Measurements from ENCODE around the gene SMC1A.

SMC1A gene

DNA sequence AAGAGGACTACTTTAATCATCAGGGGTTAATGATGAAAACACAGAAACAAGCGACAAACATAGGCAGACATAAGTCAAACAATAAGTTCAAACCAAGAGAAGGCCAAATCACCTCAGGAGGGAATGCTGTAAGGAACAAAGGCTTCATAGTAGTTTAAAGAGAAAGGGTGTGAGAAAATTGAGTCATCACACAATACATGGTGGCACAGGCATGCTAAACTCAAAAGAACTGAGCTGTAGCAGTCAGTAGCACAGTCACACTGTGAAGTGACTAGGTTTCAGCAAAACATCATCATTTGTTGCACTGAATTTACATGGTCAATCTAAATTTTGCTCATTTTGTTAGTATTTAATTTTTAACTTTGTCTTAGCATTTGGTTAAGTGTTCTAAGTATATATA is 24.2 kb downstream of the SMC1A start:
- ChIA-PET POLR2A (no interaction called here), CTCF (no interaction called here)
- no peak for TF ChIP-seq CTCF (IDR thresholded peaks at IDR 0.05; ENCODE audit: control extremely low read depth, extremely low read depth, low read depth, missing control alignments)
- DNase-seq (ENCODE audit: extremely low spot score): no peak

- TF ChIP-seq CTCF (IDR thresholded peaks at IDR 0.05; ENCODE audit: control extremely low read depth, extremely low read depth, low read depth, missing control alignments): no peak
- ChIA-PET CTCF (interaction anchor here (1.4 kb wide), 1 partner anchor 9 kb away, joined by 4 read pairs; no protein-coding TSS in a partner anchor), POLR2A (no interaction called here)
- no peak for DNase-seq (ENCODE audit: extremely low spot score)
These were observed 26.7 kb downstream of the SMC1A start for GRCh38 chrX:53395605-53396298.

DNA sequence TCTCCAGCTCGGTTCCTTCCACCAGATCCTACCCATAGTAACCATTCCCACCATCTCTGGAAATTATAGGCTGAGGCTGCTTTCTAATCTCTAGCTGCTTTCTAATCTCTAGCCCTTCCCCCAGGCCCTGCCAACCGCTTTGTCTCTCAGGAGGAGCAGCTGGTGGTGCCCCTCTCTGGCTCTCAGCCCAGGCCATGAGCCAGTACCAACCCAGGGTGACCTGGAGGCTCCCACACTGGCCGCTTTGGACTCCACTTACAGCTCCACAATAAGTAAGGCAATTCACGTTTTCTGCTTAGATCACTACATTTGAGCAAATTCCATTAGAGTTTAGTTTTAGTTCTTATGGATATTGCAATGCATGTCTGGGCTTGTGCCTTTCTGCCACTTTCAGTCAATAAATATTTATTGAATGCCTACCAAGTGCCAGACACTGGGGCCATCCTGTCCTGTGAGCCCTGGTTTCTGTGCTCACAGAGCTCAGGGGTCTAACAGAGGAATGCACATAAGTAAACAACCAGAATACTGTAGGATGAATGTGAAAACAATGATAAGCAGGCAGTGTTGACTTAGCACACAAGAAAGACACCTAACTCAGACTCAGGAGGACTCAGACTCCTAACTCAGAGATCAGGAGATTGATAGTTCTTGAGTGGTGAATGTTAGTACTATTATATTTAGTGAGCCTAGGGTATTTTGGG is 38.9 kb downstream of the SMC1A start:
- DNase-seq (ENCODE audit: extremely low spot score): no peak
- CTCF ChIA-PET: no interaction called here
- TF ChIP-seq CTCF (IDR thresholded peaks at IDR 0.05; ENCODE audit: control extremely low read depth, extremely low read depth, low read depth, missing control alignments): no peak
- POLR2A ChIA-PET: no interaction called here

- POLR2A ChIA-PET: no interaction called here
- no peak for TF ChIP-seq CTCF (IDR thresholded peaks at IDR 0.05; ENCODE audit: control extremely low read depth, extremely low read depth, low read depth, missing control alignments)
- DNase-seq (ENCODE audit: extremely low spot score): no peak
- CTCF ChIA-PET: interaction anchor here (1.2 to 1.6 kb wide), 2 partner anchors 66 to 67 kb away, joined by 3 to 4 read pairs; no protein-coding TSS in a partner anchor
These were observed 42.7 kb downstream of the SMC1A start for GRCh38 chrX:53379747-53380146.

GRCh38 chrX:53379008-53379710 is 43.3 kb downstream of the SMC1A start:
- DNase-seq (ENCODE audit: extremely low spot score): no peak
- ChIA-PET POLR2A (interaction anchor here (1.0 kb wide), 1 partner anchor 11 kb away, joined by 3 read pairs; no protein-coding TSS in a partner anchor), CTCF (interaction anchor here (1.2 to 1.6 kb wide), 2 partner anchors 66 to 67 kb away, joined by 3 to 4 read pairs; no protein-coding TSS in a partner anchor)
- no peak for TF ChIP-seq CTCF (IDR thresholded peaks at IDR 0.05; ENCODE audit: control extremely low read depth, extremely low read depth, low read depth, missing control alignments)

- DNase-seq (ENCODE audit: extremely low spot score): no peak
- TF ChIP-seq CTCF (IDR thresholded peaks at IDR 0.05; ENCODE audit: control extremely low read depth, extremely low read depth, low read depth, missing control alignments): no peak
- CTCF ChIA-PET: no interaction called here
- POLR2A ChIA-PET: no interaction called here
These were observed 45.0 kb downstream of the SMC1A start for GRCh38 chrX:53377464-53377863.
